ENCODE results near the gene CDHR1. TPM values are rescaled to one million over a fixed set of nuclear protein-coding genes. Genes with fewer than 3 reads are reported as not detected.

Gene CDHR1
- polyA plus RNA-seq, 1 experiment, result not detected

- TF ChIP-seq CTCF (IDR thresholded peaks at IDR 0.05; ENCODE audit: insufficient read depth, low read depth, low read length), result no peak
- DNase-seq (ENCODE audit: low read depth), result no peak
- no peak overlapping the region for H3K4me3 ChIP-seq (ENCODE audit: low read depth, low read length)
- H3K36me3 ChIP-seq (ENCODE audit: control insufficient read depth, insufficient read depth, low read length), result no peaks in the 10 kb centered on the region
- H3K27me3 ChIP-seq (ENCODE audit: control insufficient read depth, insufficient read depth, low read length), result no peaks in the 10 kb centered on the region; the same call in 1 of the 2 replicates
- ChIA-PET POLR2A (no interaction called here), CTCF (interaction anchor here (0.9 to 1.4 kb wide), 2 partner anchors 10 to 27 kb away, joined by 3 read pairs; no protein-coding TSS in a partner anchor)
Measured at GRCh38 chr10:84237199-84238051, 43.1 kb downstream of the CDHR1 start.

GRCh38 chr10:84238909-84239308 lies 44.6 kb downstream of the CDHR1 start:
- Histone ChIP-seq H3K36me3 (ENCODE audit: control insufficient read depth, insufficient read depth, low read length) (no peaks in the 10 kb centered on the region), H3K4me3 (ENCODE audit: low read depth, low read length) (no peak overlapping the region), H3K27me3 (ENCODE audit: control insufficient read depth, insufficient read depth, low read length) (no peaks in the 10 kb centered on the region; the same call in 1 of the 2 replicates)
- ChIA-PET POLR2A (no interaction called here), CTCF (no interaction called here)
- DNase-seq (ENCODE audit: low read depth), result no peak
- TF ChIP-seq CTCF (IDR thresholded peaks at IDR 0.05; ENCODE audit: insufficient read depth, low read depth, low read length), result no peak

GRCh38 chr10:84241185-84241790 lies 47.0 kb downstream of the CDHR1 start, which contains the start of gene LRIT1:
Gene LRIT1 (minus strand): TSS chr10:84241546. CDS start chr10:84241439, 107 bp downstream.
- Histone ChIP-seq H3K4me3 (ENCODE audit: low read depth, low read length) (no peak within 1 kb of the TSS), H3K27me3 (ENCODE audit: control insufficient read depth, insufficient read depth, low read length) (no peaks in the 10 kb centered on the region; the same call in 1 of the 2 replicates), H3K36me3 (ENCODE audit: control insufficient read depth, insufficient read depth, low read length) (no peaks in the 10 kb centered on the region)
- no peak for TF ChIP-seq CTCF (IDR thresholded peaks at IDR 0.05; ENCODE audit: insufficient read depth, low read depth, low read length)
- POLR2A ChIA-PET, result no interaction called here
- CTCF ChIA-PET, result no interaction called here
- DNase-seq (ENCODE audit: low read depth), result no peak

GRCh38 chr10:84243759-84244158 lies 49.4 kb downstream of the CDHR1 start:
- DNase-seq (ENCODE audit: low read depth), result no peak
- H3K36me3 ChIP-seq (ENCODE audit: control insufficient read depth, insufficient read depth, low read length), result no peaks in the 10 kb centered on the region
- TF ChIP-seq CTCF (IDR thresholded peaks at IDR 0.05; ENCODE audit: insufficient read depth, low read depth, low read length), result no peak
- ChIA-PET POLR2A (no interaction called here), CTCF (interaction anchor here (1.3 kb wide), 1 partner anchor 294 kb away, joined by 3 read pairs; no protein-coding TSS in a partner anchor)
- no peaks in the 10 kb centered on the region; the same call in 1 of the 2 replicates for H3K27me3 ChIP-seq (ENCODE audit: control insufficient read depth, insufficient read depth, low read length)
- no peak overlapping the region for H3K4me3 ChIP-seq (ENCODE audit: low read depth, low read length)

- no peak for DNase-seq (ENCODE audit: low read depth)
- TF ChIP-seq CTCF (IDR thresholded peaks at IDR 0.05; ENCODE audit: insufficient read depth, low read depth, low read length), result no peak
- ChIA-PET CTCF (interaction anchor here (1.4 kb wide), 1 partner anchor 10 kb away, joined by 5 read pairs; no protein-coding TSS in a partner anchor), POLR2A (no interaction called here)
- Histone ChIP-seq H3K4me3 (ENCODE audit: low read depth, low read length) (no peak within 1 kb of the TSS), H3K36me3 (ENCODE audit: control insufficient read depth, insufficient read depth, low read length) (no peaks in the 10 kb centered on the region), H3K27me3 (ENCODE audit: control insufficient read depth, insufficient read depth, low read length) (no peaks in the 10 kb centered on the region; the same call in 1 of the 2 replicates)
Measured at GRCh38 chr10:84244651-84245270, 50.4 kb downstream of the CDHR1 start, which contains the start of gene RGR. Gene RGR (plus strand): TSS chr10:84245053. CDS start chr10:84245091, 38 bp downstream.

Measured in BJ (cell line).